Stimulated activated CD8-positive, alpha-beta memory T cell treated with anti-CD3 and anti-CD28 coated beads, Interleukin-7, amount 100 ng/mL, for 4 hours (primary cell): ENCODE data around the gene ARHGAP10.

Source experiments
- DNase-seq, 2 donors: peaks; one replicate each; pipeline ENCODE4 v3.0.0-alpha.2; 2020; ENCODE audit warnings: low read depth in 2 of 2

The ARHGAP10 gene

DNA sequence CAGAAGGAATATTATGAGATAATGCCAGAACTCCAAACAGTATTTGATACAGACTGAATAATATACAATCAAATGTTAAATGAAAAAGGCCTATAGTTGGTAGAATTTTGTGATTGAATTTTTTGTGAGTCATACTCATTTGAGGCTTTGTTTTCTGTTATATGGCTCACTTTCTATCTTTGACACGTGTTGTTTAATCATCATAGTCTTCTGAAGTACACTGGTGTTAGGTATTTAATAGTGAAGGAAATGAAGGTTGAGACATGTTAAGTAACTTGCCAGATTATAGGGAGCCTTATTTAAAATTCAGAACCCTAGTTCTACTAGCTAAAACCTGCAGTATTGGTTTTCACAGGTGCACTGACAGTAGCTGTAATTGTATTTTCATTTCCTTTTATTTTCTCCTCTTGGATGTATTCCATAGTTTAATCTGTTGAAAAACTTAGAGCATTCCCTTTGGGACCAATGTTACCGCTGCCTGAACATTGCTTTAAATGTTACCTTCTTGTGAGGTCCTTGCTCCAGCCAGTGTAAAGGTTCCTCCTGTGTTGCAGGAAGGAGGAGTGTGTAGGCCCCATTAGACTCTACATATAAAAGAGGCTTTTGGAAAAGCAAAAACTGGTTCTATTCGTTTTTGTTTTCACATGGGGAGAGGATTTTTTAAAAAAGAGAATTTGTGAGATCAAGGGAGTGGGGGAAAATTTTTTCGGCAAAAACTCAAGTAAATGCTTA is 224.1 kb downstream of the ARHGAP10 start:
- DNase-seq, result no peak

DNA sequence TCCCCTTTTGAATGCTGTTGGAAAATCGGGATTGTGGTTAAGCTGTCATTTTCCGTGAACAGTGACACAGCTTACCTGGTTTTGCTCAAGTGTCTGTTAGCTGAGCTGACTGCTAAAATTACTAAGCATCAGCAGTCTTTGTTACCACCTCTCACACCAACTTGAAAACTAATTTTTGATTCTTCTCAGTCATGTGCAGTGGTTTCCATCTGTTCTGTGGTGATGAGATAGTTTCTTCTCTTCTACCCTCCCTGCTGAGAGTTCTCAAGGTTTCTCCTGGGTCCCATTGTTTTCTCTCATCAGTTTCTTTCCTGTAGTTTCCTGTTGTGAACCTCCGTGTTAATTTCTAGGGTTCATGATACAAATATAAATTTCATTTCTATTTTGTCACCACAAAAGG is 225.6 kb downstream of the ARHGAP10 start:
- no peak for DNase-seq

DNA sequence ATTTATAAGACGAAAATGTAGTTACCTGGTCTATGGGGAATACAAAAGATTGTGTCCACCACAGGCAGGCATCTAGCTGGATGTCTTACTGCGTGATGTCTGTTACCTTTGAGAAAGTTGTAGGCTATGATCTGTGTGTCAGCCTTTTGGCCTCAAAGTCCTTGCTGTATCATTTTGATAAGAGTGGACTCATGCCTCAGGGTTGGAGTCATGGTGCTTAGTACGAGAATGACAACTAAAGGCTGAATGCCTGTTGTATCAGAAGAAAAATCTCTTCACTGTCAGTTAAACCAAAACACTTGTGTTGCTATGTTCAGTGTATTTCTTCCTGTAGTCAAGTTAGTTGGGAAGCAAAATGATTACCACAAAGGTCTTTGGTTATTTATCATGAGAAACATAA is 226.2 kb downstream of the ARHGAP10 start:
- DNase-seq, result no peak

DNA sequence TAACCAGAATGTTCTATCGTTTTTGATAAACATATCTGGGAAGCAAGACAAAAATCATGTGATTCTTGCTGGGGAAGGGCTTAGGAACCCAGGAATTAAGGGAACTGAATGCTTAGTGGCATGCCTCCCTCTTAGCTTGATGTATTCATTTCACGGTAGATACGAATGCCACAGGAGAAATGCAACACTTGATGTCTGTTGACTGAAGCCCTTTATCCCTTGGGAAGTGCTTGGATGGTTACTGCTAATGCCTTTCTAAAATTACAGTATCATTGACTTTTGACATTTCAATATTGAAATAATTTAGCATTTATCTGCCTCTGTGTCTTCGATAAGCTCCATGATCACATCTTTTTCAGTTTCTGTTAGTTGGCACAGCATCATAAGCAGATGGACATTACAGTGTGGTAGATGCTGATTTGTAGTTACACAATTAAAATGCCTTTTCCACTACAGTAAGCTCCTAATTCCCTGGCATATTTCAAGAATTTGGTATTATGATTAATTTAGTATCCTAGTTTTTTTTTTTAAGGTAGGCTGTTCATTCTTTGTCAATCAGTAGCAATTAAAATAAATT is 226.7 kb downstream of the ARHGAP10 start:
- no peak for DNase-seq

DNA sequence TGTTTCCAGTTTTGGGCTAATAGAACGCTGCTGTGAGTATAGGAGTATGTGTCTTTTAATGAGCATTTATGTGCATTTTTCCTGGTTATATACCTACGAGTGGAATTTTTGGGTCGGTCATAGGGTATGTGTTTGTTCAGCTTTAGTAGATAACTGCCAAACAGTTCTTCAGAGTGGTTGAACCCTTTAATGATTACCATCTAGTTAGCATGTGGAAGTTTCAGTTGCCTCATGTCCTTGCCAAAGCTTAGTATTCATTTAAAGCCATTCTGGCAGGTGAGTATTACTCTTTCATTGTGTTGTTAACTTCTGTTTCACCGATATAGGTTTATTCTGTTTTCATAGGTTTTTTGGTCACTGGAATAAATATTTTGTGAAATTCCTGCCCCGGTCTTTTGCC is 229.1 kb downstream of the ARHGAP10 start:
- DNase-seq, result no peak

DNA sequence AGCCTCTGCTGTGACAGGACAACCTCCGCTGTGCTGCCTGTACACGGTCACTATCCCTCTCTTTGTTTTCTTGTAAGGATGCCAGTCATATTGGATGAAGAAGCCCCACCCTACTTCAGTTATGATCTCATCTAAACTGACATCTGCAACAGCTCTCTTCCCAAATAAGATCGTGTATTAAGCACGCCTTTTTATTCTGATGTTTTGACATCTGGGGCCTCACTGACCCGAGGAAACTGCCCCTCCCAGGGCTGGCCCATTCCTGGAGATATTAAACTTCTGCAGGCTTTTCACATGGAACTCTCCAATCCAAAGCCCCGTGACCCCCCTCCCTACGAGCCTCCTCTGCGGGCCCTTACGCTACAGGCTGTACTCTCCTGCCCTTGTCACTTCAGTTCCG is 232.0 kb downstream of the ARHGAP10 start:
- no peak for DNase-seq

DNA sequence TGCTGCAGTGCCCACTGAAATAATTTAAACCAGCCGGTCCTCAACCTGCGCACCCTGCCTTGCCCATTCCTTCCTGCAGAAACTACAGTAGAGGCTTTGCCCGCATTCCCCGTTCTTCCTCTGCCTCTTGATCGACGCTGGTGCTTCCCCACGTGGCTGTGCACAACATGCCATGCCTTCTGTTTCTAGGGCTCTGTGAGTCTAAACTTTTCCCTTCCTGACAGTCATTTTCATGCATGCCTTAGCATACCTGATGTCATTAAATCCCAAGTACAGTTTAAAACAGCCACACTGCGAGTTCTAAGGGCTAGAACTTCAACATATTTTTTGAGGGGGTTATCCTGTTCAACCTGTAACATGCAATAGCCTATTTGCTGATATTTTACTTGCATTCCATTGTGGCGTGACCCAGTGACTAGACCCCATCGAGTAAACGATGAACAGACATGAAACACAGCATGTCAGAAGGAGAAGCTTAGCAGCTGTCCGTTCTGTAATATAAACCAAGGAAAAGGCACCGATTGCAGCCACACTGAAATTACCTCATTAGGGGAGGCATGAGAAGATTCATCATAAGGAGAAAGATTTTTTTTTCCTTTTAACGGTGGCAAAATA is 232.5 kb downstream of the ARHGAP10 start:
- no peak for DNase-seq

DNA sequence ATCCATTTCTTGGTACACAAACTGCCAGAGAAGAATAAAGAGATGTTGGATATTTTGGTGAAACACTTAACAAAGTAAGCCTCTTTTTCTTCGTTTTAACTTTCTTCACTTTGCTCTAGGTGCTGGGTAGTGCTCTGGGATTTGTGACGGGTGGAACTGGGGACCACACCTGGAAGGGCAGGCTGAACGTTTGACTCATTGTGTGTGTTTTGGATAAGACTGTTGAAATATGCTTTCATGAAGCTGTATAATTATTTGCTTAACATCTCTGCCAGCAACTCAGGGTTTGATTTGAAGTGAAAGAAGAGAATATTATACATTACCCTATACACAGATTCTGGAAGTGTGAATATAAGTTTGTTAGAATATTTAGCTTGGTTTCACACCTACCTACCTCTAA is 233.2 kb downstream of the ARHGAP10 start:
- DNase-seq, result no peak

DNA sequence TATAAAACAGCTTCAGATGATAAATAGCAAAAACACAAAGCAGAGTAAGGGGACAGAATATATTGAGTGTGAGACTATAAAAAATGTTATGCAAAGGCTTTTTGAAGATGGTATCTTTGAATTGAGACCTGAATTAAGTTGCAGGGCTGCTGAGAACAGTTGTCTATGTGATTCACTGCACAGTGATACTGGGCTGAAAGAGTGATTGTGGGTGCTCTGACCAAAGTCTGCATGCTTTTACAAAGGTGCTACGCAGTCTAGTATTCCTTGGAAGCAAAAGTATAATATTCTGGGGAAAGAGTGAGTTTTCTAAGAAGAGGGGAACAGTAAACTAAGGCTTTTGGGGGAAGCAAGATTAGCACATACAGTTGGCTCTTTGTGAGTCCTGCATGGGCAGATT is 234.0 kb downstream of the ARHGAP10 start:
- no peak for DNase-seq

DNA sequence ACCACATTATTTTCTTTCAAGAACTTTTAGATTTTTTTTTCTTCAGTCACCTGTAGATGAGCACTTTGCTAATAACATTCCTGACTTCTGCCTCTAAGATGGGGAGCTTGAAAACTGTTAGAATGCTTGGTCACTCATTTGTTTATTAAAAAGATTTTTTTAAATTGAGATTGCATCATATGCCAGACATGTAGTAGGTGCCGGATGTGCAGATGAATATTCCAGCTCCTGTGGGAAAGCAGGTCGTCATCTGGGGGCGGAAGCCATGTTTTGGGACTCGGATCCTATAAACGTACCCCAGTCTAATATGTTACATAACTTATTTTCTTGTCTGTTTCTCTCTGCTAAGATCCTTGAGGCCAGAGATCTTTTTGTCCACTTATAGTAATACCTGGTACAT is 236.8 kb downstream of the ARHGAP10 start:
- DNase-seq, result no peak

DNA sequence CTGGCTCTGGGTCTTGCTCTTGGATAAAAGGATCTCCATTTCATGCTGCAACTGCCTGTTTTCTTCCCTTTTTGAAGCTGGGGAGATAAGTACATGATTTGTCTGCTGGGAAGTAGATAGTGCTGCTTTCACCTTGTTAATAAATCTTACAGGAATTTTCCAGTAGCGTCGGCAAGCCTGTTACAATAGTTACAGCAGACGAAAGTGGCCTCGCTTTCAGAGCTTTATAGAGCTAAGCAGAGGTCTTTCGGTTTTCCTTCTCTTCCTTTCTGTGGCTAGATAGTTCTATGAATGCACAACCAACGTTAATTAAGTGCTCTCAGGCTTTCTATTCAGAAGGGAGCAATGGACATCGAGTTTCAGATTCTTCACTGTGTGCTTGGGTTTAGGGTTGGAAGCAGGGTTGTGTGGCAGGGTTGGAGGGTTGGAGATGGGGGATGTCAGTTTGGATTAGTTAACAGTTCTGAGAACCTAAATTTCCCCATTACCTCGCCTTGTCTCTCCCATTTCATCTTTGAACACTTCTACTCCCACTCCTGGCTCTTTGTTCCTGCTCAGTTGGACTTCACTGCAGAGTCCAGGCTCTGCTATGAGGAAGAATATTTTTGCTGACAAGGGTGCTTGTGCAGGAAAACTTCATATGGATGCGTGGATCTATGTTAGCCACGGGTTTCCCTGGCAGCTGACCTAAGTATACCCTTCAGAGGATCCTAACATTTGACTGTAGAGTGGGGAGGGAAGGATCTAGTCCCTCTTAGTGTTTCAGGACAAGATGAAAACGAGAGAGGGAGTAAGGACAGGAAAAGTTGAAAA is 237.9 kb downstream of the ARHGAP10 start:
- DNase-seq, result no peak

DNA sequence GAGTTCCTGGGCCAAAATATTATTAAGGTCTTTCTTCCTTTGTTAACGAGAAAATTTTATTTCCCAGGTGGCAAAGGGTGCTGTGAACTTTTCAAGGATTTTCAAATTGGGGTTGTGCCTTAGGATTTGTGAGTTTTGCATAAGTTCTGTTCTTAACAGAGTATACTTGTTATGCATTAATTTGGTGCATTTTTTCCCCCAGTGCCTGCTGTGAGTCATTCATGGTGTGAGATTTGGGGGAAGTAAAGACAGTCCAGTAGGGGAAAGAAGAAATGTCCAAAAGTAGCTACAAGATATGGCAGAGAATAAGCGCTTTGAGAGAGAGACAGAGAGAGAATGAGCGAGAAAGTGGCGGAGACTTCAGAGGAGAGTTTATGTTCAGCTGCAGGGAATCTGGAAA is 239.2 kb downstream of the ARHGAP10 start:
- DNase-seq, result no peak

DNA sequence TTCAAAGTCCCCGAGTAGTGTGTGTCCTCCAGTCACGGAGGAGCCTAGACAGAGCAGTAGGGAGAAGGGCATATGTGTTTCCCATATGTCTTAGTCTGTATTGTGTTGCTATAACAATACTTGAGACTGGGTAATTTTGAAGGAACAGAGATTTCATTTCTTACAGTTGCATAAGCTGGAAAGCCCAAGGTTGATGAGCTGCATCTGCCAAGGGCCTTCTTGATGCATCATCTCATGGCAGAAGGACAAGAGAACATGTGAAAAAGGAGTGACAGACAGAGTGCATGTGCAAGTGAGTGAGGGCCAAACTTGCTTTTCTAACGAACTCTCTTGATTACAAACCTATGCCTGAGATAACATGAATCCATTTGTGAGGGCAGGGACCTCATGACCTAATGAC is 243.4 kb downstream of the ARHGAP10 start:
- no peak for DNase-seq

DNA sequence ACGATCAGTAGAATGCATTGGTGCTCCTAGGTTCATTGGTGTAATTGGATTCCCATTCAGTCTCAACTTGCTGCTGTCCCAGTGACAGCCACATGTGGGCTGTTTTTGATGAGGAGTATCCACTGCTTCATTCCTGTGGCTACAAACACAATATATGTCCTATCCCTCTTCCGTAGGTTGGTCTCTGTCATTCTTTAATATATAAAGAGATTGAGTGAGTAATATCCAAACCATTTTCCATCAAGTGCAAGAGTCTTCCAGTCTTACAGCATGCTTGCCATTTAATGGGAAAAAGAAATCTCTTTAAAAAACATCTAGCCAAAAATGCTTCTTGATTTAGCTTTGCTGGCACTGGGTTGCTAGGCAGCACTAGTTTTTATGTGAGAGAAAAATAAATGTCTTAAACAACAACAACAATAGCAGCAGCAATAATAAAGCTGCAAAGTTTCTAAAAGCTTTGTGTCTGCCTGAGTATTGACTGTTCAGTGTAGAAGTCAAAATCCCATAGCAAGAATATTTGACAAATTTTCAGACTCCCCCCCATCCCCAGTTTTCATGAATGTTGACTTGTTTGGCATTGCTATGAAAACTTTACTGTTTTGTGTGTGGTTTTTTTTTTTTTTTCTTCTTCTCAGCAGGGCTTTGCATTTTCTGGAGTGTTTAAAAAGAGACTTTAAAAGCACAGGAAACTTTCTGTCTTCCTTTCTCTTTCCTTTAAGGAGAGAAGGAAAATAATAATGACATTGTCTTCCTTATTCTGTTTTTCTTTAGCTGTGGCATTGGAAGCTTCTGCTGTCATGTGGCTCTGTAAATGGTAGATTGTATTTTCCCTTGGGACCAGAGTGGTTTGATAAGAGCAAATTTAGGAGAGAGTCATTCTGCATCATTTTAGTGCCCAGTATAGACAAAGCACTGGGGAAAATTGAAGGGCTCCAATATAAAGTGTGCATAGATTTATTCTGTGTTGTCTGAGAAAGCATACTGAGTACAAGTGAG is 244.3 kb downstream of the ARHGAP10 start:
- DNase-seq, result no peak

DNA sequence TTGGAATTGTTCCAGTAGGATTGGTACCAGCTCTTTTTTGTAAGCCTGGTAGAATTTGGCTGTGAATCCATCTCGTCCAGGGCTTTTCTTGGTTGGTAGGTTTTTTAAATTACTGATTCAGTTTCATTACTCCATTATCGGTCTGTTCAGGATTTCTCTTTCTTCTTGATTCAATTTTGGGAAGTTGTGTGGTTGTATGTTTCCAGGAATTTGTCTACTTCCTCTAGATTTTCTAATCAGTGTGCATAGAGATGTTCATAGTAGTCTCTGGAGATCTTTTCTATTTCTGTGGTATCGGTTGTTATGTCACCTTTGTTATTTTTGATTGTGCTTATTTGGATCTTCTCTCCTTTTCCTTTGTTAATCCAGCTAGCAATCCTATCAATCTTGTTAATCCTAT is 248.7 kb downstream of the ARHGAP10 start:
- no peak for DNase-seq

DNA sequence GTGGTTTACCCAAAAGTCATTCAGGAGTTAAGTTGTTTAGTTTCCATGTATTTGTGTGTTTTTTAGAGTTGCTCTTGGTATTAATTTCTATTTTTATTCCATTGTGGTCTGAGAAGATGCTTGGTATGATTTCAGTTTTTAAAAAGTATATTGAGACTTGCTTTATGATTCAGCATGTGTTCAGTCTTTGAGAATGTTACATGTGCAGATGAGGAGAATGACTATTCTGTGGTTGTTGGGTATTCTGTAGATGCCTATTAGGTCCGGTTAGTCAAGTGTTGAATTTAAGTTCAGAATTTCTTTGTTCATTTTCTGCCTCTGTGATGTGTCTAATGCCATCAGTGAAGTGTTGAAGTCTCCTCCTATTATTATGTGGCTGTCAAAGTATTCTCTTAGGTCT is 249.4 kb downstream of the ARHGAP10 start:
- no peak for DNase-seq

DNA sequence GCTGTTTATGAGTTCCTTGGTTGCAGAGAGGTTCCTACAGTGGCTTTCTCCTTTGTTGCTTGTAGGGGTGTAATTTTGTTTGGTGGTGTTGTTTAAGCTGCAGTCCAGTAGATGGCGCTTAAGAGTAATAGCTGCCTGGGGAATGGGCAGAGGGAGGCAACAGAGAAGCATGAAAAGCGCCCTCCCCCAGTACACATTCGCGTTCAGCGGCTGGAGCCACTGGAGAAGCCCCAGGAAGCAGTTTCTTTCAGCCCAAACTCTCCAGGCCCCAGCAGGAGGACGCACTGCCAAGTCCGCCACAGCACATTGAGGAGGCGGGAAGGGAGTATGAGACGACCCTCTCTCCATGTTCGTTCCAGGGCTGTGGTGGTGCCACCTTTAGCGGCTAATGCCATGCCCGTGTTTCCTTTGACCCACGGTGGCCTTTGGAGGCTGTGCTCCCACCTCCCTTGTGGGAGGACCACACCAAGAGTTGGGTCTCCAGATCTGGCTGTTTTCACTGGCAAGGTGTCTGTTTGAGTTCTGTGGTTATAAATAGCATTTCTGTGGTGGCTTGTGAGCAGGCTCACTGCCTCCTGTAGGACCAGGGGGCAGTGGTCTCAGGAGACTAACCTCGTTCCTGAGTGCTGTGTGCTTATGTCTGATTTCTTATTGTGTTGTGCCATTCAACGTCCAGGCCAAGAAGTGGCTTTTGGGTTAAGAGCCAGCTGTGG is 252.3 kb downstream of the ARHGAP10 start:
- DNase-seq, result no peak

DNA sequence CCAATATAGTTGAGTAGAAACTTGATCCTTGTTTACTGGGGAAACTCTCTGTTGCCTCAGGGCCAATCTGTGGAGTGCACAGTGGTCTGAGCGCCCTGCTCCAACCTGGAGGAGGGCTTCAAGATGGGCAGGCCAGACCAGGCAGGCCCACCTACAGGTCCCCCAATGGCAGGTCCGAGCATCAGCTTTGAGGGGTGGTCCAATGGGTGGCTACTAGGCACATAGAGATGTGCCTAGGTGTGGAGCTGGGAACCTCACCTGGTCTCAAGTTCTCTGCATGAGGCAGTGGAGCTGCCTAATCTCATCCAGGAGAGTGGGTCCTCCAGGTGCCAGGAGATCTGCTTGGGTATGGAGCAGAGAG is 252.9 kb downstream of the ARHGAP10 start:
- DNase-seq, result no peak

DNA sequence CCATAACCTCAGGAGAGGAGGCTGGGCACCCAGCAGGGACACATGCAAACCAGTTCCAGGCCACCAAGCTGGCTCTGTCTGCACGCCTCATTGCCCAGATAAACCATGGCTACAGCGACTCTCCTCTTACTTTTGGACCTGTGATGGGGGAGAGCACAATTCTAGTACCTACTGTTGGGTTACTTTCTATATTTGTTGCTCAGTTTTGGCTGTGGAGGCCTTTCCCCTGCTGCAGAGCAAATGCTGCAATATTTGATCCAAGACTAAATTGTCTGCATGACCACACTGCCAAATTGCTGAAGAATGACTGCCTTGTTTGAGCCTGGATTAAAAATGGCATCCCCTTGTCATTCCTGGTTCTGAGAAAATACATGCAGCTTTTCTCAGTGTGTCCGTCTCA is 253.5 kb downstream of the ARHGAP10 start:
- DNase-seq, result no peak

DNA sequence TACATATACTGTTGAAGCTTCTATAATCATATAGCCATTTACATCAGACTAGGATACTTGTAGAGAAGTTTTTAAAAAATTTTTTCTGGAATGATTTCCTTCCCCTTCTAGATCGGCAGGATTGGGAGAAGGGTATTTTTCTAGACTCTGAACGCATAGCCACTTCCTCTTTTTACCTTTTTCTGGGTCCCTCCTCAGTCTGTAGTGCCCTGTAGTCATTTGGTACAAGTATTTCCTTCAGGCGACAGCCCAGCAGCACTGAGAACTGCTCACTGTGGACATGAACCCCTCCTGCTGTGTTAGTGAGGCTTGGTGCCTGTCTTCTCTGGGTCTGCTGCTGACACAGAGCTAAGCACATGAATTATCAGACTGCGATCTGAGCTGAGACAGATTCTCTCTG is 255.4 kb downstream of the ARHGAP10 start:
- no peak for DNase-seq
